ENCODE measurements around the gene CSTF3.

- TF ChIP-seq CTCF (IDR thresholded peaks at IDR 0.05; ENCODE audit: insufficient read depth, low read depth, low read length): no peak
- TF ChIP-seq EZH2 (IDR thresholded peaks at IDR 0.05; ENCODE audit: insufficient read depth, low read length): no peak
These were observed 109.0 kb downstream of the CSTF3 start for GRCh38 chr11:33052231-33052630.
